Measurements from ENCODE around the gene LCN6. TPM values are rescaled to one million over a fixed set of nuclear protein-coding genes. Genes with fewer than 3 reads are reported as not detected.

Gene LCN6
- total and polyA plus RNA-seq, 2 of the 13 experiments (the other 11 are each of a cell fraction or from before 2014, with no cell fraction given) = not detected

DNA sequence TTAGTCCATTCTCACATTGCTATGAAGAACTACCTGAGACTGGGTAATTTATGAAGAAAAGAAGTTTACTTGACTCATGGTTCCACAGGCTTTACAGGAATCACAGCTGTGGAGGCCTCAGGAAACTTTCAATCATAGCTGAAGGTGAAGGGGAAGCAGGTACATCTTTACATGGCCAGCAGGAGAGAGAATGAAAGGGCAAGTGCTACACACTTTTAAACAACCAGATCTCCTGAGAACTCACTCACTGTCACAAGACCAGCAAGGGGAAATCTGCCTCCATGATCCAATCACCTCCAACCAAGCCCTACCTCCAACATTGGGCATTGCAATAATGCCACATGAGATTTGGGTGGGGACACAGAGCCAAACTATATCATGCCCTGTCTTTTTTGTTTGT is 3.5 kb upstream of the LCN6 start:
- Histone ChIP-seq H3K9ac (ENCODE audit: insufficient read depth, low read depth, low read length) (no peak overlapping the region), H3K4me1 (ENCODE audit: insufficient read depth, low read length) (peaks cover 12% of the 10 kb centered on the region; the same call in 1 of the 2 replicates), H4K20me1 (ENCODE audit: insufficient read depth, low read length) (no peaks in the 10 kb centered on the region), H3K79me2 (ENCODE audit: insufficient read depth, low read length) (no peaks in the 10 kb centered on the region), H3K4me3 (replicated peaks in 1 of 3; ENCODE audit: insufficient read depth in 1 of 3, low read depth in 2 of 3, low read length in 3 of 3) (no peak overlapping the region), H3K27ac (ENCODE audit: extremely low read length, insufficient read depth, low read length) (no peak overlapping the region), H2AFZ (ENCODE audit: low read length) (no peak overlapping the region), H3K27me3 (ENCODE audit: control insufficient read depth in 1 of 2, insufficient read depth in 2 of 2, low read length in 2 of 2) (peaks cover 14 to 56% of the 10 kb centered on the region in 2 experiments; a peak in 4 of 5 replicates), H3K4me2 (ENCODE audit: low read depth, low read length) (no peak overlapping the region), H3K36me3 (replicated peaks in 1 of 2; ENCODE audit: control insufficient read depth in 1 of 2, insufficient read depth in 2 of 2, low read length in 2 of 2) (no peaks in the 10 kb centered on the region), H3K9me3 (ENCODE audit: low read length) (peaks cover 15% of the 10 kb centered on the region)
- ChIA-PET POLR2A (no interaction called here), CTCF (ENCODE audit: low intra/inter-chr PET ratio, low total read pairs) (no interaction called here)
- DNase-seq (ENCODE audit: low spot score) = no peak
- BruUV-seq (replicated peaks) = no TSS peak
- FAIRE-seq = no peak
- in situ Hi-C loops (cut with HindIII; ENCODE audit: extremely low pct_ligation_motif_present, low pct_unique_long_range_greater_than_20kb) = no loop called here
- TF ChIP-seq IRX3 (CRISPR knock-in tag; IDR thresholded peaks at IDR 0.05; ENCODE audit: borderline replicate concordance, low read depth) (no peak), ZFY (CRISPR knock-in tag; IDR thresholded peaks at IDR 0.05) (no peak), JUNB (CRISPR knock-in tag; IDR thresholded peaks at IDR 0.05; ENCODE audit: borderline replicate concordance) (no peak), ZBTB38 (CRISPR knock-in tag; IDR thresholded peaks at IDR 0.05) (no peak), GPN1 (CRISPR knock-in tag; IDR thresholded peaks at IDR 0.05; ENCODE audit: borderline replicate concordance) (no peak), PAF1 (CRISPR knock-in tag; IDR thresholded peaks at IDR 0.05) (no peak), FOXJ3 (CRISPR knock-in tag; IDR thresholded peaks at IDR 0.05; ENCODE audit: borderline replicate concordance) (no peak), ZNF776 (CRISPR knock-in tag; IDR thresholded peaks at IDR 0.05) (no peak), ZNF468 (CRISPR knock-in tag; IDR thresholded peaks at IDR 0.05) (no peak), ZNF367 (CRISPR knock-in tag; IDR thresholded peaks at IDR 0.05; ENCODE audit: borderline replicate concordance) (no peak)
- TF ChIP-seq, protein P1, sequence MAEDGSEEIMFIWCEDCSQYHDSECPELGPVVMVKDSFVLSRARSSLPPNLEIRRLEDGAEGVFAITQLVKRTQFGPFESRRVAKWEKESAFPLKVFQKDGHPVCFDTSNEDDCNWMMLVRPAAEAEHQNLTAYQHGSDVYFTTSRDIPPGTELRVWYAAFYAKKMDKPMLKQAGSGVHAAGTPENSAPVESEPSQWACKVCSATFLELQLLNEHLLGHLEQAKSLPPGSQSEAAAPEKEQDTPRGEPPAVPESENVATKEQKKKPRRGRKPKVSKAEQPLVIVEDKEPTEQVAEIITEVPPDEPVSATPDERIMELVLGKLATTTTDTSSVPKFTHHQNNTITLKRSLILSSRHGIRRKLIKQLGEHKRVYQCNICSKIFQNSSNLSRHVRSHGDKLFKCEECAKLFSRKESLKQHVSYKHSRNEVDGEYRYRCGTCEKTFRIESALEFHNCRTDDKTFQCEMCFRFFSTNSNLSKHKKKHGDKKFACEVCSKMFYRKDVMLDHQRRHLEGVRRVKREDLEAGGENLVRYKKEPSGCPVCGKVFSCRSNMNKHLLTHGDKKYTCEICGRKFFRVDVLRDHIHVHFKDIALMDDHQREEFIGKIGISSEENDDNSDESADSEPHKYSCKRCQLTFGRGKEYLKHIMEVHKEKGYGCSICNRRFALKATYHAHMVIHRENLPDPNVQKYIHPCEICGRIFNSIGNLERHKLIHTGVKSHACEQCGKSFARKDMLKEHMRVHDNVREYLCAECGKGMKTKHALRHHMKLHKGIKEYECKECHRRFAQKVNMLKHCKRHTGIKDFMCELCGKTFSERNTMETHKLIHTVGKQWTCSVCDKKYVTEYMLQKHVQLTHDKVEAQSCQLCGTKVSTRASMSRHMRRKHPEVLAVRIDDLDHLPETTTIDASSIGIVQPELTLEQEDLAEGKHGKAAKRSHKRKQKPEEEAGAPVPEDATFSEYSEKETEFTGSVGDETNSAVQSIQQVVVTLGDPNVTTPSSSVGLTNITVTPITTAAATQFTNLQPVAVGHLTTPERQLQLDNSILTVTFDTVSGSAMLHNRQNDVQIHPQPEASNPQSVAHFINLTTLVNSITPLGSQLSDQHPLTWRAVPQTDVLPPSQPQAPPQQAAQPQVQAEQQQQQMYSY (CRISPR knock-in tag; IDR thresholded peaks at IDR 0.05) = no peak
- TF ChIP-seq, protein P2, sequence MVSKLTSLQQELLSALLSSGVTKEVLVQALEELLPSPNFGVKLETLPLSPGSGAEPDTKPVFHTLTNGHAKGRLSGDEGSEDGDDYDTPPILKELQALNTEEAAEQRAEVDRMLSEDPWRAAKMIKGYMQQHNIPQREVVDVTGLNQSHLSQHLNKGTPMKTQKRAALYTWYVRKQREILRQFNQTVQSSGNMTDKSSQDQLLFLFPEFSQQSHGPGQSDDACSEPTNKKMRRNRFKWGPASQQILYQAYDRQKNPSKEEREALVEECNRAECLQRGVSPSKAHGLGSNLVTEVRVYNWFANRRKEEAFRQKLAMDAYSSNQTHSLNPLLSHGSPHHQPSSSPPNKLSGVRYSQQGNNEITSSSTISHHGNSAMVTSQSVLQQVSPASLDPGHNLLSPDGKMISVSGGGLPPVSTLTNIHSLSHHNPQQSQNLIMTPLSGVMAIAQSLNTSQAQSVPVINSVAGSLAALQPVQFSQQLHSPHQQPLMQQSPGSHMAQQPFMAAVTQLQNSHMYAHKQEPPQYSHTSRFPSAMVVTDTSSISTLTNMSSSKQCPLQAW (CRISPR knock-in tag; IDR thresholded peaks at IDR 0.05) = no peak
- TF ChIP-seq, protein P3, sequence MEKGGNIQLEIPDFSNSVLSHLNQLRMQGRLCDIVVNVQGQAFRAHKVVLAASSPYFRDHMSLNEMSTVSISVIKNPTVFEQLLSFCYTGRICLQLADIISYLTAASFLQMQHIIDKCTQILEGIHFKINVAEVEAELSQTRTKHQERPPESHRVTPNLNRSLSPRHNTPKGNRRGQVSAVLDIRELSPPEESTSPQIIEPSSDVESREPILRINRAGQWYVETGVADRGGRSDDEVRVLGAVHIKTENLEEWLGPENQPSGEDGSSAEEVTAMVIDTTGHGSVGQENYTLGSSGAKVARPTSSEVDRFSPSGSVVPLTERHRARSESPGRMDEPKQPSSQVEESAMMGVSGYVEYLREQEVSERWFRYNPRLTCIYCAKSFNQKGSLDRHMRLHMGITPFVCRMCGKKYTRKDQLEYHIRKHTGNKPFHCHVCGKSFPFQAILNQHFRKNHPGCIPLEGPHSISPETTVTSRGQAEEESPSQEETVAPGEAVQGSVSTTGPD (CRISPR knock-in tag; IDR thresholded peaks at IDR 0.05) = no peak
- TF ChIP-seq, protein P4, sequence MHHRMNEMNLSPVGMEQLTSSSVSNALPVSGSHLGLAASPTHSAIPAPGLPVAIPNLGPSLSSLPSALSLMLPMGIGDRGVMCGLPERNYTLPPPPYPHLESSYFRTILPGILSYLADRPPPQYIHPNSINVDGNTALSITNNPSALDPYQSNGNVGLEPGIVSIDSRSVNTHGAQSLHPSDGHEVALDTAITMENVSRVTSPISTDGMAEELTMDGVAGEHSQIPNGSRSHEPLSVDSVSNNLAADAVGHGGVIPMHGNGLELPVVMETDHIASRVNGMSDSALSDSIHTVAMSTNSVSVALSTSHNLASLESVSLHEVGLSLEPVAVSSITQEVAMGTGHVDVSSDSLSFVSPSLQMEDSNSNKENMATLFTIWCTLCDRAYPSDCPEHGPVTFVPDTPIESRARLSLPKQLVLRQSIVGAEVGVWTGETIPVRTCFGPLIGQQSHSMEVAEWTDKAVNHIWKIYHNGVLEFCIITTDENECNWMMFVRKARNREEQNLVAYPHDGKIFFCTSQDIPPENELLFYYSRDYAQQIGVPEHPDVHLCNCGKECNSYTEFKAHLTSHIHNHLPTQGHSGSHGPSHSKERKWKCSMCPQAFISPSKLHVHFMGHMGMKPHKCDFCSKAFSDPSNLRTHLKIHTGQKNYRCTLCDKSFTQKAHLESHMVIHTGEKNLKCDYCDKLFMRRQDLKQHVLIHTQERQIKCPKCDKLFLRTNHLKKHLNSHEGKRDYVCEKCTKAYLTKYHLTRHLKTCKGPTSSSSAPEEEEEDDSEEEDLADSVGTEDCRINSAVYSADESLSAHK (CRISPR knock-in tag; IDR thresholded peaks at IDR 0.05; ENCODE audit: borderline replicate concordance) = no peak
- no peak for ATAC-seq
- intact Hi-C loops (cut with micrococcal nuclease; ENCODE audit: unreplicated experiment) = no loop called here
